Tibial artery (tissue), 4 donors: Measurements from ENCODE around the gene CLDN5.

Experiments
- DNase-seq, 2 donors: peaks; one replicate each; pipeline ENCODE4 v3.0.0-alpha.2; 2019
- H3K27ac ChIP-seq, 2 donors: fragments of 200-600 bp; sonication (generic) in 1 of 2; 1 replicate in 1 of 2; 2 replicates in 1 of 2; pipeline ENCODE4 v1.5.1; 2018 to 2019; ENCODE audit warnings: mild to moderate bottlenecking in 1 of 2
- H3K27me3 ChIP-seq, 2 donors: fragments of 200-600 bp; sonication (generic) in 1 of 2; one replicate each; pipeline versions ENCODE4 v1.5.1 to v1.6.0; 2016 to 2019
- H3K36me3 ChIP-seq, 3 donors: fragments of 200-600 bp; sonication (generic) in 2 of 3; one replicate each; pipeline ENCODE4 v1.5.1; 2016 to 2019; ENCODE audit warnings: mild to moderate bottlenecking in 2 of 3
- H3K4me1 ChIP-seq, 4 donors: fragments of 200-600 bp; sonication (generic) in 2 of 4; 1 replicate in 3 of 4; 2 replicates in 1 of 4; pipeline ENCODE4 v1.5.1; 2016 to 2019
- H3K4me3 ChIP-seq, 2 donors: fragments of 200-600 bp; sonication (generic) in 1 of 2; 1 replicate in 1 of 2; 2 replicates in 1 of 2; pipeline ENCODE4 v1.5.1; 2018 to 2019; ENCODE audit warnings: mild to moderate bottlenecking in 2 of 2
- H3K9me3 ChIP-seq, 3 donors: fragments of 200-600 bp; sonication (generic) in 1 of 3; one replicate each; pipeline ENCODE4 v1.5.1; 2016 to 2019
- intact Hi-C: fragments of 100-400 bp; cut with DNase I; formaldehyde crosslinking; loops from one replicate; pipeline ENCODE4 v1.15.0; 2023; ENCODE audit warnings: low total_unique reads
- TF ChIP-seq, protein P1 (sequence below), 2 experiments: fragments of 200-600 bp in 1 of 2; fragments of 450-650 bp in 1 of 2; IDR thresholded peaks; one replicate each; pipeline ENCODE4 v1.5.1; 2017 to 2019; ENCODE audit warnings: antibody characterized with exemption in 2 of 2, mild to moderate bottlenecking in 1 of 2, moderate library complexity in 1 of 2

The CLDN5 gene

DNA sequence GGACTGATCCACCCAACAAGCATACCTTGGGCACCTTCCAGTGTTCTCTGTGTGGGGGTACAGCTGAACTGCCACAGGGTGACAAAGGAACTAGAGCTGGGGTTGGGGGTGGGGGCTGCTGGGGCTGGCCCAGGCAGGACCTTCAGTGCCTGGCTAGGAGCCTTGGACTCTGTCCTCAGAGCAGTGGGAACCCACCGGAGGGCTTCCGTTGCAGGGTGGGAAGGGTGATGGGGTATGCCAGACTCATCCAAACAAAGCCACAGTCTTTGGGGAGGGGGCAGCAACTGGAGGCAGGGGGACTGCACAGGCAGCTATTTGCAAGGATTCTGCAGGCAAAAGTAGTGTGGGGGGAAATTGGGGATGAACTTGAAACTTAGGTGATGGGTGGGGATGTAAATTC, 35.7 kb upstream of the CLDN5 start:
- Histone ChIP-seq H3K27me3 (peaks cover 0 to 13% of the 10 kb centered on the region in 2 donors), H3K36me3 (no peaks in the 10 kb centered on the region), H3K27ac (no peak overlapping the region), H3K4me3 (no peak overlapping the region), H3K4me1 (no peaks in the 10 kb centered on the region), H3K9me3 (no peaks in the 10 kb centered on the region)
- DNase-seq: no peak
- TF ChIP-seq, protein P1, sequence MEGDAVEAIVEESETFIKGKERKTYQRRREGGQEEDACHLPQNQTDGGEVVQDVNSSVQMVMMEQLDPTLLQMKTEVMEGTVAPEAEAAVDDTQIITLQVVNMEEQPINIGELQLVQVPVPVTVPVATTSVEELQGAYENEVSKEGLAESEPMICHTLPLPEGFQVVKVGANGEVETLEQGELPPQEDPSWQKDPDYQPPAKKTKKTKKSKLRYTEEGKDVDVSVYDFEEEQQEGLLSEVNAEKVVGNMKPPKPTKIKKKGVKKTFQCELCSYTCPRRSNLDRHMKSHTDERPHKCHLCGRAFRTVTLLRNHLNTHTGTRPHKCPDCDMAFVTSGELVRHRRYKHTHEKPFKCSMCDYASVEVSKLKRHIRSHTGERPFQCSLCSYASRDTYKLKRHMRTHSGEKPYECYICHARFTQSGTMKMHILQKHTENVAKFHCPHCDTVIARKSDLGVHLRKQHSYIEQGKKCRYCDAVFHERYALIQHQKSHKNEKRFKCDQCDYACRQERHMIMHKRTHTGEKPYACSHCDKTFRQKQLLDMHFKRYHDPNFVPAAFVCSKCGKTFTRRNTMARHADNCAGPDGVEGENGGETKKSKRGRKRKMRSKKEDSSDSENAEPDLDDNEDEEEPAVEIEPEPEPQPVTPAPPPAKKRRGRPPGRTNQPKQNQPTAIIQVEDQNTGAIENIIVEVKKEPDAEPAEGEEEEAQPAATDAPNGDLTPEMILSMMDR (IDR thresholded peaks at IDR 0.05): no peak
- intact Hi-C loops: no loop called here

GRCh38 chr22:19559324-19559811, 35.2 kb upstream of the CLDN5 start:
- Histone ChIP-seq H3K27ac (no peak overlapping the region), H3K9me3 (no peaks in the 10 kb centered on the region), H3K36me3 (no peaks in the 10 kb centered on the region), H3K27me3 (peaks cover 0 to 19% of the 10 kb centered on the region in 2 donors), H3K4me3 (no peak overlapping the region), H3K4me1 (no peaks in the 10 kb centered on the region)
- TF ChIP-seq, protein P1 (IDR thresholded peaks at IDR 0.05): no peak
- intact Hi-C loops: no loop called here
- DNase-seq: no peak

- Histone ChIP-seq H3K9me3 (no peaks in the 10 kb centered on the region), H3K36me3 (no peaks in the 10 kb centered on the region), H3K27me3 (peaks cover 0 to 19% of the 10 kb centered on the region in 2 donors), H3K4me3 (no peak overlapping the region), H3K27ac (no peak overlapping the region), H3K4me1 (no peaks in the 10 kb centered on the region)
- DNase-seq: no peak
- TF ChIP-seq, protein P1 (IDR thresholded peaks at IDR 0.05): no peak
- intact Hi-C loops: no loop called here
These were observed 32.8 kb upstream of the CLDN5 start for GRCh38 chr22:19556963-19557545.

DNA sequence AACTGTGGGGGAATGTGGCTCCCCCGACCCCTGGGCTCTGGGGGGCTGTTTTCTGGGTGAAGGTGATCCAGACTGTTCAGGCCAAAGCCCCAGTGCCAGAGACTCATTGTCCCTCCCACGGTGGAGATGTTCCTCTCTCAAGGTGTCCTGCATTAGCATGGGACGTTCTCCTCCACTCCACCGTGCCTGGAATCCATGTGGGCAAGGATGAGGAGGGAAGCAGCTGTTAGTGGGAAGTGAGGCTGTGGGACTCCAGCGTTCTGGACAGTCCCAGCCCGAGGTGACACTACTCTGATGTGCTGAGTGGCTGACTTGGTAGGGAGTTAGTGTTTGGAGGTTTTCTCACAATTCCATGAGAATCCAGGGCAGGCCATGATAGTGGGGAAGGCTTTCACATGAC, 31.4 kb upstream of the CLDN5 start:
- no peaks in the 10 kb centered on the region for H3K9me3 ChIP-seq
- H3K27ac ChIP-seq: no peak overlapping the region
- TF ChIP-seq, protein P1 (IDR thresholded peaks at IDR 0.05): no peak
- peaks cover 0 to 19% of the 10 kb centered on the region in 2 donors for H3K27me3 ChIP-seq
- no peak overlapping the region for H3K4me3 ChIP-seq
- DNase-seq: no peak
- intact Hi-C loops: no loop called here
- H3K36me3 ChIP-seq: no peaks in the 10 kb centered on the region
- no peaks in the 10 kb centered on the region for H3K4me1 ChIP-seq

DNA sequence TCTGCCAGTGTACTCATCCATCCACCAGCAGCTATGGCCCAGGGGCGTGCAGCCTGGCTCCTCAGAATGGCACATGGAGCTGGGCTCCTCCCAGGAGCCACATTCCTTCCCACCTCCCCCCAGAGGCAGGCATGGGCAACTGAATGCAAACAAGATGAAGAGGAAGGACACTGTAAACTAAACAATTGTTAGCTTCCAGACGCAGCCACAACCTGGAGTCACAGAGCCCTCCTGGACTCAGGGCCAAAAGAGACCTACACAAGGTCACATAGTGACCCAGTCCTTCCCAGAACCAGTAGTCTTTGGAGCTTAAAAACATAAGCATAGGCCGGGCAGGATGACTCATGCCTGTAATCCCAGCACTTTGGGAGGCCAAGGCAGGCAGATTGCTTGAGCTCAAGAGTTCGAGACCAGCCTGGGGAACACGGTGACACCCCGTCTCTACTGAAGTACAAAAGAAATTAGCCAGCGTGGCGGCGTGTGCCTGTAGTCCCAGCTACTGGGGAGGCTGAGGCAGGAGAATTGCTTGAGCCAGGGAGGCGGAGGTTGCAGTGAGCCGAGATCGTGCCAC, 30.7 kb upstream of the CLDN5 start:
- Histone ChIP-seq H3K27me3 (peaks cover 0 to 19% of the 10 kb centered on the region in 2 donors), H3K4me3 (no peak overlapping the region), H3K9me3 (no peaks in the 10 kb centered on the region), H3K27ac (no peak overlapping the region), H3K4me1 (no peaks in the 10 kb centered on the region), H3K36me3 (no peaks in the 10 kb centered on the region)
- DNase-seq: no peak
- TF ChIP-seq, protein P1 (IDR thresholded peaks at IDR 0.05): no peak
- intact Hi-C loops: no loop called here
